ENCODE measurements around the gene ZIC2. TPM values are rescaled to one million over a fixed set of nuclear protein-coding genes. Genes with fewer than 3 reads are reported as not detected.
A peak's percentile ranks its signal among the peaks of the same experiment; 100 is the strongest.

The ZIC2 gene
- total RNA-seq, 1 donor from 2014 or later: 52.4 TPM

DNA sequence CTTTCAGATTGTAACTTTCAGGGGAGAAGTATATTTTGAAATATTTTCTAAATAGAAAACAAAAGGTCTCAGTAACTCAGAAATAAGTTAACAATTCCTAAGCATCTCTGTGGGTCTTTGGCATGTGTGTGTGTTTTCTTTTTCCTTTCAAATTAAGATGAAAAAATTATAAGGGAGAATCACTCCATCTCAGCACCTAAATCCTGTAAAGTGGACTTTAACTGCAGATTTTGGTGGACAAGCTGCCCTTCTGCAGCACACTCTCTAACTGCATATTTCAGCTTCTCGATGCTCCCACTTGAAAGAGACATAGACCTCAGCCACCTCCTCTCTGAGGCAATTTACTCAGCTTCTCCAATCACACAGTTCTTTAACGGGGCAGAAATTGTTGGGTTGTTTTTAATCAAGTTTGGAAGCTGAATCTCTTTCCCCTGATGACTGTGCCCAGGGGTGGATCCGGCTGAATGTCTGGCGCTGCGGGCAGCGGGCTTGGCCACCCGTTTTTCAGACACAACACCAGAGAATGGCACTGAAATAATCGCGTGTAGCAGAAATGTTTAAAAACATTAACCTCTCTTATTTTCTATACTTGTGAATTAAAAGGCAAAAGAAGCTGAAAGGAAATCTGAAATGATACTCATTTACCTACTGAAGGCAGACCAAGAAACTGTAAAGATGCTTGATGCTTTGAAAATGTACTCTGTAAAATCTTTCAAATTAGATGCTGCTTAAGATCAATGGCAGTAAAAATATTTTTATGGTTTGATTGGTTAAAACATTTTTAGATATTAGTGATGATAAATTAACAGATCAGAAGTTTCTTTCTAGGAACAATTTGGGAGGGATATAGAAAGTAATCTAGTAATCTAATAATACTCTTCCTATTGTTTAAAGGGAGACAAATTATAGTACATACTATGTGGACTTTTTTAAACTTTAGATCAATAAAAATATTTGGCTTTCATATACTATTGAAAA, 12.4 kb downstream of the ZIC2 start:
- peak; percentile 17 for DNase-seq (ENCODE audit: low spot score)
- H3K79me2 ChIP-seq (ENCODE audit: low read depth): peaks cover 14% of the 10 kb centered on the region
- H3K27ac ChIP-seq: no peak overlapping the region
- Mint-ChIP-seq H3K27ac (no peak overlapping the region), H3K9me3 (peaks cover 4% of the 10 kb centered on the region), H3K36me3 (peaks cover 3% of the 10 kb centered on the region), H3K4me1 (peaks cover 77% of the 10 kb centered on the region), H3K27me3 (ENCODE audit: insufficient read depth, low read depth) (peaks cover 31% of the 10 kb centered on the region), H3K4me3 (peak overlapping the region; percentile 66)
- TF ChIP-seq EZH2phosphoT487 (IDR thresholded peaks at IDR 0.05) (no peak), EZH2 (IDR thresholded peaks at IDR 0.05) (peak; percentile 20)
- TF ChIP-seq, protein P1, sequence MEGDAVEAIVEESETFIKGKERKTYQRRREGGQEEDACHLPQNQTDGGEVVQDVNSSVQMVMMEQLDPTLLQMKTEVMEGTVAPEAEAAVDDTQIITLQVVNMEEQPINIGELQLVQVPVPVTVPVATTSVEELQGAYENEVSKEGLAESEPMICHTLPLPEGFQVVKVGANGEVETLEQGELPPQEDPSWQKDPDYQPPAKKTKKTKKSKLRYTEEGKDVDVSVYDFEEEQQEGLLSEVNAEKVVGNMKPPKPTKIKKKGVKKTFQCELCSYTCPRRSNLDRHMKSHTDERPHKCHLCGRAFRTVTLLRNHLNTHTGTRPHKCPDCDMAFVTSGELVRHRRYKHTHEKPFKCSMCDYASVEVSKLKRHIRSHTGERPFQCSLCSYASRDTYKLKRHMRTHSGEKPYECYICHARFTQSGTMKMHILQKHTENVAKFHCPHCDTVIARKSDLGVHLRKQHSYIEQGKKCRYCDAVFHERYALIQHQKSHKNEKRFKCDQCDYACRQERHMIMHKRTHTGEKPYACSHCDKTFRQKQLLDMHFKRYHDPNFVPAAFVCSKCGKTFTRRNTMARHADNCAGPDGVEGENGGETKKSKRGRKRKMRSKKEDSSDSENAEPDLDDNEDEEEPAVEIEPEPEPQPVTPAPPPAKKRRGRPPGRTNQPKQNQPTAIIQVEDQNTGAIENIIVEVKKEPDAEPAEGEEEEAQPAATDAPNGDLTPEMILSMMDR (IDR thresholded peaks at IDR 0.05): no peak
- H3K9me3 ChIP-seq (ENCODE audit: low read depth): no peaks in the 10 kb centered on the region
- H4K20me1 ChIP-seq (ENCODE audit: low read depth): peaks cover 67% of the 10 kb centered on the region
- H3K4me2 ChIP-seq: no peak overlapping the region
- H3F3A ChIP-seq (ENCODE audit: low read depth): peaks cover 94% of the 10 kb centered on the region
- no peaks in the 10 kb centered on the region for H3K36me3 ChIP-seq
- no peak overlapping the region for H2AFZ ChIP-seq (replicated peaks)
- H3K4me3 ChIP-seq: no peak overlapping the region
- peaks cover 62% of the 10 kb centered on the region for H3K4me1 ChIP-seq
- no peak overlapping the region for H3K9ac ChIP-seq
- H3K27me3 ChIP-seq: peaks cover 95% of the 10 kb centered on the region

DNA sequence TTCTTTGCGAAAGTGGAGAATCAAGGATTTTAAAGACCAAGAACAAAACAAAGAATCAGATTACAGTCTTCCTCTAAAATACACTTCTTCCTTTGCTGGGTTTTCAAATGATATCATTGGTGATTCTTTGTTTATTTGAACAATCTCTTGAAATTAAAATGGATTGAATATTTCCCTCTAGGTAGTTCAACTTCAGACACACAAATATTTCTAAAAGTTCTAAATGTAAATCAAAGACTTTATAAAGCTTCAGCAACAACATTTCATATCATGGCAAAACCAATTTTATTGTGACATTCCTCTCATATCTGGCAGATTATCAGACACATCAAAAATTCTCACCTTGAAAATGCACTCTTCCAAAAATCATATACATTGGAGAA, 13.0 kb downstream of the ZIC2 start:
- Mint-ChIP-seq H3K27me3 (ENCODE audit: insufficient read depth, low read depth) (peaks cover 28% of the 10 kb centered on the region), H3K36me3 (peaks cover 3% of the 10 kb centered on the region), H3K4me1 (peaks cover 70% of the 10 kb centered on the region), H3K9me3 (peaks cover 4% of the 10 kb centered on the region), H3K4me3 (peak overlapping the region; percentile 28), H3K27ac (no peak overlapping the region)
- Histone ChIP-seq H3F3A (ENCODE audit: low read depth) (peaks cover 87% of the 10 kb centered on the region), H3K9ac (no peak overlapping the region), H3K79me2 (ENCODE audit: low read depth) (peaks cover 7% of the 10 kb centered on the region), H3K4me1 (peaks cover 55% of the 10 kb centered on the region), H3K27me3 (peaks cover 89% of the 10 kb centered on the region), H2AFZ (replicated peaks) (no peak overlapping the region), H3K36me3 (no peaks in the 10 kb centered on the region), H4K20me1 (ENCODE audit: low read depth) (peaks cover 60% of the 10 kb centered on the region), H3K4me3 (no peak overlapping the region), H3K27ac (no peak overlapping the region), H3K4me2 (no peak overlapping the region), H3K9me3 (ENCODE audit: low read depth) (no peaks in the 10 kb centered on the region)
- DNase-seq (ENCODE audit: low spot score): no peak
- no peak for TF ChIP-seq EZH2phosphoT487 (IDR thresholded peaks at IDR 0.05)
- no peak for TF ChIP-seq EZH2 (IDR thresholded peaks at IDR 0.05)
- TF ChIP-seq, protein P1 (IDR thresholded peaks at IDR 0.05): no peak

DNA sequence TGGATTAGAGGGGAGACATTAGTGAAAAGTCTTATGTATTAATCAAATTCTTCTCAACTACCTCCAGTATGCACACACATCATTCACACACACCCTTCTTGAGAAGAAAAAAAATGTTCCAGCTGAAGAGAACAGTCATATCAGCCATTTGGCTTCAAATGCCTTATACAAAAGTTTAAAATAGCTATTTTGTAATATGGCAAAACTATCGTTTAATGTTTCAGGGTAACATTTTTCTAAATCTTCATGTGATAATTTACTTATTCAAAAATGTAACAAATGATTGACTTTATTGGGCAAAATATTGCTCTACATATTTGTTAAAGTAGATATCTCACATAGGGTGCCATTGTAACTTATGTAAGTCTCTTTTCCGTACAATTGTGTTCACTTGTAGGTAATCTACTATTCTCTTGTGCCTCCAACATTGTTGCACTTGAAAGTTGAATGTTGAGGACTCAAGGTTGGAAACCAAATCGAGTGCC, 13.6 kb downstream of the ZIC2 start:
- Histone ChIP-seq H3K9me3 (ENCODE audit: low read depth) (no peaks in the 10 kb centered on the region), H3K4me3 (no peak overlapping the region), H3K9ac (no peak overlapping the region), H3K4me1 (peaks cover 52% of the 10 kb centered on the region), H3K79me2 (ENCODE audit: low read depth) (peaks cover 2% of the 10 kb centered on the region), H4K20me1 (ENCODE audit: low read depth) (peaks cover 55% of the 10 kb centered on the region), H3F3A (ENCODE audit: low read depth) (peaks cover 82% of the 10 kb centered on the region), H2AFZ (replicated peaks) (no peak overlapping the region), H3K27ac (no peak overlapping the region), H3K4me2 (peak overlapping the region; percentile 73), H3K27me3 (peaks cover 83% of the 10 kb centered on the region), H3K36me3 (no peaks in the 10 kb centered on the region)
- Mint-ChIP-seq H3K9me3 (peaks cover 4% of the 10 kb centered on the region), H3K27ac (no peak overlapping the region), H3K36me3 (peaks cover 3% of the 10 kb centered on the region), H3K4me1 (peaks cover 66% of the 10 kb centered on the region), H3K27me3 (ENCODE audit: insufficient read depth, low read depth) (peaks cover 28% of the 10 kb centered on the region), H3K4me3 (peak overlapping the region; percentile 73)
- no peak for TF ChIP-seq EZH2phosphoT487 (IDR thresholded peaks at IDR 0.05)
- TF ChIP-seq, protein P1 (IDR thresholded peaks at IDR 0.05): no peak
- TF ChIP-seq EZH2 (IDR thresholded peaks at IDR 0.05): no peak
- no peak for DNase-seq (ENCODE audit: low spot score)

Data from neural progenitor cell (in vitro differentiated cells).